HG03520 (cell line): ENCODE measurements around the gene RACGAP1.

Experiments
- ATAC-seq: cut with Tn5 transposase; IDR thresholded peaks from one replicate; pipeline ENCODE4 v1.9.1; 2021; ENCODE audit warnings: mild to moderate bottlenecking, moderate library complexity; ENCODE audit not compliant: unreplicated experiment

The RACGAP1 gene

DNA sequence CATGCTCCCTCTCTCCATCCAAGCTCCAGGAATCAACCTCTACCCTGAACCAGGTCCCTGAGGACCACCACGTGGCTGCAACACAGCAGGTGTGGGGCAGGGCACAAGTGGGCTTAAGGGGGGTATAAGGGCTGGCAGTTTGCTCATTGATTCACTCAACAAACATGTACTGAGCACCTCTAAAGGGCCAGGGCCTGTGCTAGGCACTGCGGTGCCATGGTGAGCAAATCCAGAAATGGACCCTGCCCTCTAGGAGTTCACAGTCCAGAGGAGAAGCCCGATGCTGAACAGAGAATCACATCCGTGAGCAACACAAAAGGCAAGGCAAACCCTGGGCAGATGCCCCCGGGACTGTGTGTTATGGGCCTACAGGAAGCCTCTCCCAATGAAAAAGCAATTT lies 81.2 kb downstream of the RACGAP1 start:
- ATAC-seq: no peak

DNA sequence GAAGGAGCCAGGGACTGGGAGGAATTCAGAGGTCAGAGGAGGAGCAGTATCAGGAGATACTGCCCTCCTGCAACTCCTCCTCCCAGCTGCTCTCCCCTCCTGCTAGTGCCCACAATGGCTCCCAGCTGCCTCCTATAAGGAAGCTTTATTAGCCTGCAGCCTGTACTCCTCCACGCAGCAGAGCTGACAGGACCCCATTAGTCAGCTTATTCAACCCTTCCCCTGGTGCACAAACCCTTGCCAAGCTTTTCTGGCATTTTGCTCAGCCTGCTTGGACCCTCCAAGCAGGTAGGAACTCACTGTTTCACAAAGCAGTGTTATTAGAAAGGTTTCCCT lies 81.7 kb downstream of the RACGAP1 start:
- no peak for ATAC-seq

DNA sequence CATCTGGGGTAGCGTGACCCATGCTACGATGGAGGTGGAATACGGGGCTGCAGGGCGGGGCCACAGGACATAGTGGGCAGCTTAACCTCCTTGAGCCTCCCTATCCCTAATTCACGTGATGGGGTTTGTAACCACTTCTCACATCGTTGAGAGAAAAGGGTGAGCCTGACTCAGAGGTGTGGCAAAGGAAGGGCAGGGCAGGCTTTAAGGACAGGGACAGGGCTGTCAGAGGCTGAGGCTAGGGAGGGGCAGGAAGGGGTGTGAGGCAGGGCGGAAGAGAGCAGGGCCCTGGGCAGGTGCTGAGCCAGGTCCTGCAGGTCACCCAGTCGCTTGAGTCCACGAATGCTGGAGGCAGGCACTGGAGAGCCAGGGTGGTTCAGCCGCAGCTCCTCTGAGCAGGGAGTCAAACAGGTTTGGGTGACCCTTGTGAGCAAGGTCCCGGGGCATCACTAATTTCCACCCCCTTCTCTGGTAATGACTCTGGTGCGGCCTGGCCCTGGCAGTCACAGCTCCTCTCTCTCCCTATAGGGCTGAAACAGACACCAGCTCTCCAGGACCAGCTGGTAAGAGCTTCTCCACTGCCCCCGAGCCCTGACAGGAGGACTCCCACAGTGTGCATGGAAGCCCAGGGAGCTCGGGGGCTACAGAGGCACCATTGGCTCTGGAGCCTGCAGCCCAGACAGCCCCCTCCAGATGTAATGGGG lies 82.2 kb downstream of the RACGAP1 start:
- ATAC-seq: no peak

GRCh38 chr12:49942512-49942893 lies 82.8 kb downstream of the RACGAP1 start:
- ATAC-seq: no peak

DNA sequence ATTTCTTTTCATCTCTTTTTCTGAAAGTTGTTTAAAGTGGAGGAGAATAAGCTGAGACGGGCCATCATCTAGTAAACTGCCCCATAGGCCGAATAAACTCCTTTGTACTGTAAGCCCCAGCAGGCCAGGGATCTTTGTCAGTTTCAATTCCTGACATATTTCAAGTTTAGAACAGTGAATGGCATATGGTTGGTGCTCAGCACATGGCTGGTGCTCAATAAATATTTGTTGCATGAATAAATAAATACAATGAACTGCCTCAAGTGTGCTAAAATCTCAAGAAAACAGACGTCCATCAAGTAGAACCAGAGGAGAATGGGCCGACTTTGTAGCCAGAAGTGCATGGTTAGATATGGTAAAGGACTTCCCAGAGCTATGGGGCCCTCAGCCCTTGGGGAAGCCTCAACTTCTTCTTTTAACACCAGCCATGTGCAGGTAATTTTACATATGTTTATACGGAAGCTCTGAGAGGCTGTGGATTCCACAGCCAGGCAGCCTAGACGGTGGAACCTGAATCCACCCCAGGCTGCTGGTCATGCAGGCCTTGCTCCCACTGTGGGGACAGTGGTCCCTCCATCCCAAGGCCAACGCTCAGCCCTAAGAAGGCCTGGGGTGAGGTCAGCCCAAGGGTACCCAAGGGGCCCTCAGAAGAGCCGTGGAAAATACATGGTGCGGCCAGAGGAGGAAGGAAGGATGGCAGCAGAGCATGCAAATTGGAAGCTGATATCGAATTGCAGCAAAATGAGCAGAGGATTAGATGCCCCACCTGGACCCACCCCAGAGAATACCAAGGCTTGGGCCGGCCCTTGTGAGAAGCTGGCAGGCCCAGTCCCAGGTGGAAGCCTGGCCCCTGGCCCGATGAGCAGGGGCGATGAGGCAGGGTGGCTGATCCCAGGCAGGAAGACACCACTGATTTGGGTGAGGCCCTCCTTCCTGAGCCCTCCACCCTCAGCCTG lies 83.5 kb downstream of the RACGAP1 start:
- ATAC-seq: no peak

GRCh38 chr12:49939707-49940106 lies 85.6 kb downstream of the RACGAP1 start:
- no peak for ATAC-seq

DNA sequence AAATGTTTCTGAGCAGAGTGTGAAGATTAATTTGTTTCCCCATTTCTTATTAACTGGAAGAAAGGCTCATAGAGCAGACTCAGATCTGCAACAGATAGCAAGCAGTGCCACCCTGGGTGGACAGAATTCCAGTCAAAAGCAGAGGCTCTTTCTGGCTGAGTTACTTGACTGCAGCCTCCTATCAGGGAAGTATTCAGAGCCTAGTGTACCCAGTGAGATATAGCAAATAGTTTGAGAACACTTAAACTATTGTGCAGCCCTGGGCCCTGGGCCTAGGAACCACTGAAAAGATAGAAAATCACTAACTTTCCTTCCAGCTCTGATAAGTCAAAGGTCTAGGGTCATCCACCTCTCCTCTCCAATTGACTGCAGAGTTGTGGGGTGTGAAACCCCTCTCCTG lies 86.0 kb downstream of the RACGAP1 start:
- no peak for ATAC-seq
